KMS-11 (cell line): Measurements from ENCODE around the gene CEP41.

Experiments used
- H2AFZ ChIP-seq: fragments of 200-600 bp; sonication (generic); 2 replicates; pipeline ENCODE4 v1.6.1; 2016; ENCODE audit warnings: antibody characterized with exemption, mixed run types, low read depth
- H3K27ac ChIP-seq: fragments of 200-600 bp; sonication (generic); 2 replicates; pipeline ENCODE4 v1.6.1; 2016; ENCODE audit warnings: mild to moderate bottlenecking, mixed run types
- H3K27me3 ChIP-seq: fragments of 200-600 bp; sonication (generic); 2 replicates; pipeline ENCODE4 v1.6.1; 2017; ENCODE audit warnings: mild to moderate bottlenecking, low read depth, mixed run types, moderate library complexity; ENCODE audit not compliant: insufficient read depth
- H3K36me3 ChIP-seq: fragments of 200-600 bp; sonication (generic); 2 replicates; pipeline ENCODE4 v1.6.1; 2017; ENCODE audit warnings: mild to moderate bottlenecking, mixed run types; ENCODE audit not compliant: insufficient read depth
- H3K4me1 ChIP-seq: fragments of 200-600 bp; sonication (generic); 2 replicates; pipeline ENCODE4 v1.6.1; 2016; ENCODE audit warnings: mild to moderate bottlenecking, low read depth, mixed run types; ENCODE audit not compliant: poor library complexity, severe bottlenecking
- H3K4me2 ChIP-seq: fragments of 200-600 bp; sonication (generic); 2 replicates; pipeline ENCODE4 v1.7.0; 2016; ENCODE audit warnings: mild to moderate bottlenecking, mixed run types
- H3K4me3 ChIP-seq: fragments of 200-600 bp; sonication (generic); IDR thresholded peaks from 2 replicates; pipeline ENCODE4 v1.6.1; 2017; ENCODE audit warnings: low read depth, low read length, mixed read lengths; ENCODE audit not compliant: insufficient read depth
- H3K79me2 ChIP-seq: fragments of 200-600 bp; sonication (generic); 2 replicates; pipeline ENCODE4 v1.6.1; 2016; ENCODE audit warnings: low read depth, mixed run types; ENCODE audit not compliant: insufficient read depth
- H3K9ac ChIP-seq: fragments of 200-600 bp; sonication (generic); 2 replicates; pipeline ENCODE4 v1.6.1; 2016; ENCODE audit warnings: mild to moderate bottlenecking, mixed run types
- H4K20me1 ChIP-seq: fragments of 200-600 bp; sonication (generic); 2 replicates; pipeline ENCODE4 v1.6.1; 2016; ENCODE audit warnings: mild to moderate bottlenecking, mixed run types; ENCODE audit not compliant: insufficient read depth
- TF ChIP-seq, protein P1 (sequence below): fragments of 200-600 bp; sonication (generic); conservative IDR thresholded peaks from 2 replicates; pipeline ENCODE4 v1.6.1; 2017; ENCODE audit warnings: low read depth, mild to moderate bottlenecking, antibody characterized with exemption, low read length, moderate library complexity, mixed read lengths

Gene CEP41

DNA sequence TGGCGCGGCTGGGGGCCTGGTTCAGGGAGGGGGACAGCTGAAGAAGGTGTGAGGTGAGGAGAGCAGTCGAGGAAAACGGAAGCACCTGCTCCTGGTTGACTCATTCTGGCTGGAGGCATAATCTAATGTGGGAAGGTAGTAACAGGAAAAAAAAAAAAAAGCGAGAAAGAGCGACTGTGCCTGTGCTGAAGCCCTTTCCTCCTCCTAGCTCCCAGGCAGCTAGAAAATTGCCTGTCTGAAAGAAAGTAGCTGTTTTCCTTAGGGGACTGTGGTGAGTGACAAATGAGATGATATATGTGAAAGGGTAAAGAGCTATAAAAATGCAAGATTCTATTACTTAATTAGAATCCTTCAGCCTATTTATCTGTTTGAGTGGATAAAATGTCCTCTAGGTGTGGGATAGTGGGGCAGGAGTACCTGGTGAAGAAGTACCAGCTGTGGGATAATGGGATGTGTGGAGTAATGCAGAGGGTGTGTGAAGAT lies 46.2 kb upstream of the CEP41 start:
- Histone ChIP-seq H3K4me2 (peak overlapping the region; percentile 70), H3K9ac (peak overlapping the region; percentile 78), H3K27ac (no peak overlapping the region), H3K27me3 (no peaks in the 10 kb centered on the region), H3K36me3 (no peaks in the 10 kb centered on the region), H2AFZ (peak overlapping the region; percentile 77), H3K79me2 (0 out of 2 replicates have a peak, but pooled peaks cover 6% of the 10 kb centered on the region), H4K20me1 (no peaks in the 10 kb centered on the region), H3K4me1 (peaks cover 11% of the 10 kb centered on the region), H3K4me3 (no peak overlapping the region)
- TF ChIP-seq, protein P1, sequence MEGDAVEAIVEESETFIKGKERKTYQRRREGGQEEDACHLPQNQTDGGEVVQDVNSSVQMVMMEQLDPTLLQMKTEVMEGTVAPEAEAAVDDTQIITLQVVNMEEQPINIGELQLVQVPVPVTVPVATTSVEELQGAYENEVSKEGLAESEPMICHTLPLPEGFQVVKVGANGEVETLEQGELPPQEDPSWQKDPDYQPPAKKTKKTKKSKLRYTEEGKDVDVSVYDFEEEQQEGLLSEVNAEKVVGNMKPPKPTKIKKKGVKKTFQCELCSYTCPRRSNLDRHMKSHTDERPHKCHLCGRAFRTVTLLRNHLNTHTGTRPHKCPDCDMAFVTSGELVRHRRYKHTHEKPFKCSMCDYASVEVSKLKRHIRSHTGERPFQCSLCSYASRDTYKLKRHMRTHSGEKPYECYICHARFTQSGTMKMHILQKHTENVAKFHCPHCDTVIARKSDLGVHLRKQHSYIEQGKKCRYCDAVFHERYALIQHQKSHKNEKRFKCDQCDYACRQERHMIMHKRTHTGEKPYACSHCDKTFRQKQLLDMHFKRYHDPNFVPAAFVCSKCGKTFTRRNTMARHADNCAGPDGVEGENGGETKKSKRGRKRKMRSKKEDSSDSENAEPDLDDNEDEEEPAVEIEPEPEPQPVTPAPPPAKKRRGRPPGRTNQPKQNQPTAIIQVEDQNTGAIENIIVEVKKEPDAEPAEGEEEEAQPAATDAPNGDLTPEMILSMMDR, result no peak

DNA sequence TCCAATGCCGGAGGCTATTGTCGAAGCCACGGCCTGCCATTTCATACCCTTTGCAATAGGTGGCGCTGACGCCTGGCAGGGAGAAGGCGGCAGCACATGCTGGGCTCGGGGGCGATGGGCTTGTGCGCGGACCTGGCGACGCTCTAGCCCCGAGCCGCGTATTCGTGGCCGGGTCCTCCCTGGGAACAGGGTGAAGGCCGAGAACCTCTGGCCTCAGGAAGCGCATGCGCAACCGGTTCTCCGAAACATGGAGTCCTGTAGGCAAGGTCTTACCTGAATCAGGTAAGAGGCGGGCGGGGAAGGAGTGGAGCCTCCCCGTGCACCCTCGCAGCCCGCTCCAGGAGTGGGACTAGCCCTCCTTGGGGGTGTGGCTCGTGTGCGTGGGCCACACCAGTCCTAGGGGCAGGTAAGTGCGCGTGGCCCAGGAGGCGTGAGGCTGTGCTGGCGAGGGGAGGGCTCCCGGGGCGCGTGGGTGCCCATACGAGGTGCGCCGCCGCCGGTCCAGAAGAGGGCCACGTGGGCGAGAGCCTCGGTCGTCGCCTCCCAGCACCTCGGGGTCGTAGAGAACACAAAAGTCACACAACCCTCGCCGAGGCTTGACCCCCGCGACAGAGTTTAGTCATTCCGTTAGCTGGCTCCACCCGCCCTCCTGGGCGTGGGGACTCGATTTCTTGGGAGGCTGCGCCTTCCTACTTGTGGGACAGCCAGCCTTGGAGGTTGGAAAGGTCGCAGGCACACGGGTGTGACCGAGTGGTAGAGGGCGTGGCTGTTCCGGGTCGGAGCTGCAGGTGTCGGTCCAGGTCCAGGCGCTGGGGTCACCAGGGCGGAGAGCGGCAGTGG lies 45.5 kb upstream of the CEP41 start:
- H3K36me3 ChIP-seq, result no peaks in the 10 kb centered on the region
- H3K79me2 ChIP-seq, result 0 out of 2 replicates have a peak, but pooled peaks cover 6% of the 10 kb centered on the region
- TF ChIP-seq, protein P1, result peak; percentile 90
- H3K4me3 ChIP-seq, result no peak overlapping the region
- H3K9ac ChIP-seq, result peak overlapping the region; percentile 78
- no peaks in the 10 kb centered on the region for H4K20me1 ChIP-seq
- no peaks in the 10 kb centered on the region for H3K27me3 ChIP-seq
- H3K27ac ChIP-seq, result peak overlapping the region; percentile 10; the same call in 1 of the 2 replicates
- peaks cover 11% of the 10 kb centered on the region for H3K4me1 ChIP-seq
- H2AFZ ChIP-seq, result peak overlapping the region; percentile 77
- peak overlapping the region; percentile 70 for H3K4me2 ChIP-seq

DNA sequence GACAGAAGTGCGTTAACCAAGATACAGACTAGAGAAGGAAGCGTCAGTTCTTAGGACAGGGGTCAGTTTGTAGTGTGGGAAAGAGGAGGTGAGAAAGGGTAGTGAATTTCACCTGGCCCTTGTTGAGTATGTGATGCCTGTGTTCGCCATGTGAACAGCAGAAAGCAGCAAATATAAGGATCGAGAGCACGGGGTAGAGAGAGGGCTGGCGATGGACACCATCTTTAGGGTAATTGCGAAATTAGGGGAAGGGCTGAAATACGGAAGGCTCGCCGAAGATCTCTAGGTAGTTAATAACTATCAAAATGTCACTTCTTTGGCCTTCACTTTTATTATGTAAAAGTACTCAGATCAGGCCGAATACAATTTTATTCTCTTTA lies 44.9 kb upstream of the CEP41 start:
- Histone ChIP-seq H3K4me1 (peaks cover 11% of the 10 kb centered on the region), H3K27ac (no peak overlapping the region), H3K4me2 (peak overlapping the region; percentile 70; the same call in 1 of the 2 replicates), H3K79me2 (0 out of 2 replicates have a peak, but pooled peaks cover 6% of the 10 kb centered on the region), H3K4me3 (no peak overlapping the region), H3K36me3 (no peaks in the 10 kb centered on the region), H4K20me1 (no peaks in the 10 kb centered on the region), H3K27me3 (no peaks in the 10 kb centered on the region), H2AFZ (peak overlapping the region; percentile 77), H3K9ac (peak overlapping the region; percentile 78; the same call in 1 of the 2 replicates)
- TF ChIP-seq, protein P1, result no peak

DNA sequence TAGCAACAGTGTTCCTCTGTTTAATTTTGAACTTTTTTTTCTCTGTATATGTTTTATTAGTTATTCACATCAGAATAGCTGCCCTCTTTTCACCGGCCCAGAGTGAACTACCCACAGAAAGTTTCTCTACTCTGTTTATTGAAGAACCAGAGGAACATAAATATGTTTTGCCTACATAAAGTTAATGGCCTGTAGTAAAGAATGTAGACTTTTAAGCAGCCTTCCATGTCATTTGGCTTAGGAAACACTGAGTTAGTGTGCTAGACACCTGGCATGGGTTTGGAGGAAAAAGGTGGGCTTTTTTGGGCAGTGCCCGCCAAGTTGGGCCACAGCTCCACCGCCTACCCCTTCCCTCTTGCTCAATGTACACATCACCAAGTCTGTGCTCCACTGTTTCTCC lies 42.2 kb upstream of the CEP41 start:
- Histone ChIP-seq H2AFZ (no peak overlapping the region), H3K9ac (no peak overlapping the region), H3K36me3 (no peaks in the 10 kb centered on the region), H3K4me3 (no peak overlapping the region), H3K4me2 (no peak overlapping the region), H3K79me2 (no peaks in the 10 kb centered on the region), H3K27me3 (no peaks in the 10 kb centered on the region), H4K20me1 (no peaks in the 10 kb centered on the region), H3K4me1 (peaks cover 11% of the 10 kb centered on the region), H3K27ac (no peak overlapping the region)
- TF ChIP-seq, protein P1, result no peak
